Measurements from ENCODE around the gene RNF130.
"Not testable (repeated sequence)": the region's sequence is repeated elsewhere in the genome, so short reads cannot be mapped to it uniquely, and the experiment has no call there.

The RNF130 gene

GRCh38 chr5:180052211-180052818 lies 19.2 kb downstream of the RNF130 start:
- no peak for DNase-seq

DNA sequence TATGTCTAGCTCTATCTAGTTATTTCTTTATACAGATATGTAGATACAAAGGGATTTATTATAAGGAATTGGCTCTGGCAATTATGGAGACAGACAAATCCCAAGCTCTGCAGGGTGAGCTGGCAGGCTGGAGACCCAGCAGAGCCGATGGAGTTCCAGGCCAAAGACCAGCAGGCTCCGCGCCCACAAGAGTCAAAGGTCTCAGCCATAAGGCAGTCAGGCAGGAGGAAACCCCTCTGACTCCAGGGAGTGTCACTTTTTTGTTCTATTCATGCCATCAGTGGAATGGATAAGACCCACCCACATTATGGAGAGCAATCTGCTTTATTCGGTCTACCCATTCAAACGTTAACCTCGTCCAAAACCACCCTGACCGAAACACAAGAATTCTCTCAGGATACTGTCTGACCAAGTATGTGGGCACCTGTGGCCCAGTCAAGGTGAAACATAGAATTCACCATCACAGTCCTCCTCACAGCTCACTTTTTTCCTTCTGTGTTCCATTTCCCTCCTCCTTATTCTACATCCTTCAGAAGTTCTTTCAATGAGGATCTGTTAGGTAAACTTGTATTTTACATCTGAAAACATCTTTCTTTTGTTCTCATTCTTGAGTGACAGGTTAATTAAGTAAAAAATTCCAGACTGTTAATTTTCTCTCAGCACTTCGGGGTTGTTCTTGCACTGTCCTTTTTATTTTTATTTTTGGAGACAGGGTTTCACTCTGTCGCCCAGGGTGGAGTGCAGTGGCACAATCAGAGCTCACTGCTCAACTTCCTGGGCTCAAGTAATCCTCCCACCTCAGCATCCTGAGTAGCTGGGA lies 21.2 kb downstream of the RNF130 start:
- no peak for DNase-seq

GRCh38 chr5:180049185-180049548 lies 22.4 kb downstream of the RNF130 start:
- DNase-seq = no peak

DNA sequence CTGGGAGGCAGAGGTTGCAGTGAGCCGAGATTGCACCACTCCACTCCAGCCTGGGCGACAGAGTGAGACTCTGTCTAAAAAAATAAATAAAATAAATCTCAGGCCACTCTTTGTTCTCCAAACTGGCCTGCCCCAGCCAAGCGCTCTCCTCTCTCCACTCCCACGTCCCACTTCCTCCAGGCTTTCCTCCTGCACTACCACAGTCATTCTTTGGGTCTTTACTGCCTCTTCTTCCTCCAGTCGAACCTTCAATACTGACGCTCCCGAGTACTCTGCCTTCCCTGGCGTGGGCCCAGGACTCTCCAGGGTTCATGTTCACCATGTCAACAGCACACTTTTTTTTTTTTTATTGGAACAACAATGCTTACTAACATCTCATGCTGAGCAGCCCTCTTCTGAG lies 23.9 kb downstream of the RNF130 start:
- no peak for DNase-seq

GRCh38 chr5:180046656-180047055 lies 24.9 kb downstream of the RNF130 start:
- no peak for DNase-seq

- DNase-seq = no peak
Measured at GRCh38 chr5:180045889-180046499, 25.6 kb downstream of the RNF130 start.

- no peak for DNase-seq
Measured at GRCh38 chr5:180043377-180043776, 28.2 kb downstream of the RNF130 start.

DNA sequence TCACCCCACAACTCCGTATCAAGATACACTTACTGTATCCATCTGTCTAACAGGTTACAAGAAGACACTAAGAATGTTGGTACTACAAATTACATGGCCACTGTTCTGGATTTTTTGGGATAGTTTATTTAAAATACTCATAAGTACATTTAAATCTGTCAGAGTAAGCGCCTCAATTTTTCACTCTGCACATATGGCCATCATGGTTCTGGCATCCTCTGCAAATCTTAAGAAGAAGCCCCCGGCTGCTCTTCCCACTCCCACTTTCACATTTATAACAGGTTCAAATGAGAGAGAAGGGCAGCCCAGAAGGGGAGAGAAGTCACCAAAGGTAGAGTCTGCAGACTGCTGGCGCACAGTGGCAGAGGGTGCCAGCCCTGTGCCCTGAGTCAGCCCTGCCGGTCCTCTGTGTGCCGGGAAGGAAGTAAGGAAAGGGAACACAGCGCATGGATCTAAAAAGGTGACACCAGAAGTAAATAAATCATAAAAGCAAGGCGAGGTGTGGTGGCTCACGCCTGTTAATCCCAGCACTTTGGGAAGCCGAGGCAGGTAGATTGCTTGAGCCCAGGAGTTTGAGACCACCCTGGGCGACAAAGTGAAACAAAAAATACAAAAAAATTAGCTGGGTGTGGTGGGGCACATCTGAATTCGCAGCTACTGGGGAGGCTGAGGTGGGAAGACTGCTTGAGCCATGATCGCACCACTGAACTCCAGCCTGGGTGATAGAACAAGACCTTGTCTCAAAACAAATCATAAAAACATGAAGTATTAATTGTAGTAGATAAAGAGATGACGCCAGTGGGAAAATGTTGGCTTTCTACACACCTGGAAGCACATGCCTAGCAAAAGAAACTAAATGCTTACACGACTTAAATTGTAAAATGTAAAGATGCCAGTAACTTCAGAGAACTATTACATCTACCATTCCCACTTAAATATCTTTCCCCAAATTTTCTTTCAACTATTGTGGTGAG lies 30.0 kb downstream of the RNF130 start:
- no peak for DNase-seq

DNA sequence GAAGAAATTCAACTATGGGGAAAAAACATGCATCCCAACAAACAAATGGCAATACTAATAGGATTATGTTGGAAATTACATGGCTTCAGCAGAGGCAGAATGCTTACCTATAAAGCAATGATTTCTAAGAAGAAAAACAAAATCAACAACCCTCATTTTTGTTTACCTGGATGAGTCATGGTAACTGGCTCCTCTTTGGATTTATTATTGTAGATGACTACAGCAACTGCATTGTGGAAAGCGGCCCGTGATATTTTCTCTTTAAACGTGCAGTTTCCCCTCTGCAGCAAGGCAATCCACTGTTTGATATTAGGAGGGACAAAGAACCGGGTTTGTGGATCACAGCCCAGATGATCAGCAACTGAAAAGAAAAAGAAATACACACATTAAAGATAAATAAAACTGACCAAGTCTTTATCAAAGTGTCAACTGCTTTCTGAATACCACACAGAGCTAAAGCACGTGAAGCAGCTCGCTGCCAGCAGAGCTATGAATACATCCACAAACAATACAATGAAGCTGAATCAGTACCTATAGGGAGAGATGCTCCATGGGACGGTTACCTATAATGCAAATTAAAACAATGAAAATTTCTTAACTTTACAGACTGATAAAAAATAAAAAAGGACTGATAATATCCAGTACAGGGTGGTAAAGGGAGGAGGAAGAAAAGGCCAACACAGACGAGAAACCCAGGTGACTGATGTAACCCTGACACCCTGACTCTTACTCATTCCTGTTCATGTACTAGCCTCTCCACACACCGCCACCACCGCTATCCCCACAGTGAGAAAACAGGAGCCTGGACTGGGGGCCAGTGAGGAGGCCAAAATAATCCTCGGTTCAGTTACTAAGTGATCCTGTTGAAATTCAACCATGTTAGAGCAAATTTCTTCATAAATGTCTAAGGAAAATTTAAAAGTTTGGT lies 31.0 kb downstream of the RNF130 start:
- DNase-seq = no peak

DNA sequence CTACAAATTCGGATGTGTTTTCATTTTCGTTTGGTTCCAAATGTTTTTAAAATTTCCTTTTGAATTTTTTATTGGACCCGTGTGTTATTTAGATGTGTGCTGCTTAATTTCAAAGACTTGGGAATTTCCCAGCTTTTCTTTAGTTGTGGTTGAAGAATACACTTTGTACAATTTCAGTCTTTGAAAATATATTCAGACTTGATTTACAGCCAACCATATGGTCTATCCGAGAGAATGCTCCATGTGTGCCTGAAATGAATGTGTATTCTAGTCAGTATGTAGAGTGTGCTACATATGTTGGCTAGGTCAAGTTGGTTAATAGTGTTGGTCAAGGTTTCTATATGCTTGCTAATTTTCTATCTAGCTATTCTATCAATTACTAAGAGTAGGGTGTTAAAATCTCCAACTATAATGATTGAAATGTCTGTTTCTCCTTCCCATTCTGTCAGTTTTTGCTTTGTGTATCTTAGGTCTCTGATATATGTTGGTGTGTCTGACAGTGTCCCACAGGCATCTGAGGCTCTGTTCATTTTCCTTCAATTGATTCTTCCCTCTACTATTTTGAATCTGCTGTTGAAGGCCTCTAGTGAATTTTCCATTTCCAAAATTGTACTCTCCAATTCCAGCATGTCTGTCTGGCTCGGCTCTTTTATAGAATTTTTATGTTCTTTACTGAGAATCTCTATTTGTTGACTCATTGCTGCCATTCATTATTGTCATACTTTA lies 36.2 kb downstream of the RNF130 start:
- no peak for DNase-seq

GRCh38 chr5:180034564-180034963 lies 37.0 kb downstream of the RNF130 start:
- DNase-seq = no peak

DNA sequence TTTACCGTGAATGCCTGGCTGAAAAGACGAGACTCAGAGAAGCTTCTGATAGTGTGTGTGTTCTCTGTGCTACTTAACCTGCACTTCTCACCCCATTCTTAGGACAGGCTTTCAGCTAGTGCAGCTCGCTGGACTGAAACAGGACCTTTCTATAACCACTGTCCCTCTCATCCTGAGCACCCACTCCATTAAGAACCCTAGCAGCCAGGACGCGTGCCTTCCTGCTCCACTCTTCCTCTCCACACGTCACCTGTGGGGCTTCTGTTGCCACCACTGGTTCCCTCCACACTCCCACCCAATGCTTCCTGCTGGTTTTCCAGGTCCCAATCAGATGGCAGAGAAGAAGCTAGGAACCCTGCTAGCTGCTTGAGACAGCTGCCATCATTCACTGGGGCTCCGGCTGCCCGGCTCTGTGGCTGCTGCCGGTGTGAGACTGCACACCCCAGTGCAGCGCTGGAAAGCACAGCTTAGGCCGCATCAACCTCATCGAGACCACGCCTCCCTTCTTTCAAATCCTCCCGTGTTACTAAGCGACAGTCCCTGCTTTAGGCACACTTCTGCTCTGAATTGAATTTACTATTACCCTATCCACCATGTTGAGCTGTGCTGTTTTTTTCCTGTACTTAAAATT lies 44.0 kb downstream of the RNF130 start:
- DNase-seq = no peak

GRCh38 chr5:180026734-180027458 lies 44.7 kb downstream of the RNF130 start:
- DNase-seq = no peak

GRCh38 chr5:180026320-180026719 lies 45.2 kb downstream of the RNF130 start:
- DNase-seq = no peak

DNA sequence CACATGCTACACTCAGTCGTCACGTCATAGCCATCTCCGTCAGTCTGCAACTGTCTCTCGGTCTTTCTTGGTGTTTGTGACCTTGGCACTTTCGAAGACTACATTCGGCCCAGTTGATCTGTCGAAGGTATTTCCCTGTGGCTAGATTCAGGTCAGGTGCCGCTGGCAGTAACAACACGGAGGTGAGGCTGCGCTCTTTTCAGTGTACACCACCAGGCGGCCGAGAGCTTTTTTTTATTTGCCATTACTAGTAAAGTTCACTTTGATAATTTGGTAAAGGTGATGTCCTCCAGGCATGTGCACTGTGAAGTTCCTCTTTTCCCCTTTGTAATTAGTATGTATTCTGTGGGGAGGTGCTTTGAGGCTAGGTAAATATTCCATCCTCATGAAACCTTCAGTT lies 49.7 kb downstream of the RNF130 start:
- no peak for DNase-seq

DNA sequence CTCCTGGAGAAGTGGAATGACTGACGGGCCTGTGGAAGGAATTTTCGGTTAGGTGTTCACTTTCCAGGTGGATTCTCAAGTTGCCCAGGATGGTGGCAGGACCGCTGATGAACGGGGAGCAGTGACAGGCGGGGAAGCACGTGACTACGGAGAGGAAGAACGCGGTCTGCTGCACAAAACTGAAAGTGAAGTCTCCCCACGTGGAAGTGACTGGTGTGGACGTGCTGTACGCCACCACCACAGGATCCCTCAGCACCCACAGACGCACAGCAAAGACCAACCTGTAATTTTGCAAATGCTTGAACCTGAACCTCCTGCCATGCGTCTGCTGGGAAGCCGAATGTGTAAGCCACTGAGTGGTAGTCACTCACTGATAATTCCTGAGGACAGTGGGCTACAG lies 51.4 kb downstream of the RNF130 start:
- no peak for DNase-seq

DNA sequence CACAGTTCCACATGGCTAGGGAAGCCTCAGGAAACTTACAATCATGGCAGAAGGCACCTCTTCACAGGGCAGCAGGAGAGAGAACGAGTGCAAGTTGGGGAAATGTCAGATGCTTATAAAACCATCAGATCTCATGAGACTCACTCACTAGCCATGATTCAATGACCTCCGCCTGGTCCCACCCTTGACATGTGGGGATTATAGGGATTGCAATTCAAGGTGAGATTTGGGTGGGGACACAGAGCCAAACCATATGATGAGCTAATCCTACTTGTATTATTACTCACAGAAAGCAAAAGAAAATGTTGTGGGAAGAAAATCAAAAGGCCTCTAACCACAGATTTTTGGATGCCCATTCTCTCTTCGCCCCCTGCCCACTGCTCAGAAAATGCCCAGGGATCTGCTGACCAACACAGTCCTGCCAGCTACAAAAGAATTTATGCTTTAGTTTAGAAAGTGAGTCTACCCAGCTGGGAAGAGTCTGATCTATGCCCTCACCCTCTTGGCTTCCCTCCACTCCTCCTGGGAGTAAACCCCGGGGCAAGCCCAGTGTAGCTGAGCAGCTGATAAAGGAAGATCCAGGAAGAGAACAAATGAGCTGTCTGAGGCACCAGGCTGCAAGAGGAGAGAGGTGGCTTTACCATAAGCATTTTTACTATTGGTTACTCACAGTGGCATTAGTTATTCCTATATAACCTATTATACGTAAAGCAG lies 53.1 kb downstream of the RNF130 start:
- DNase-seq = no peak

- not testable (repeated sequence) for DNase-seq
Measured at GRCh38 chr5:180015523-180015922, 56.0 kb downstream of the RNF130 start.

- DNase-seq = no peak
Measured at GRCh38 chr5:180013678-180014077, 57.9 kb downstream of the RNF130 start.

Data from stimulated activated naive CD4-positive, alpha-beta T cell treated with Interleukin-2 at 50 U/mL for 16 hours (primary cell).